GM12891 (cell line): ENCODE results near the gene ESYT1.

ENCODE experiments used
- POLR2A ChIP-seq: IDR thresholded peaks from 2 replicates; pipeline ENCODE4 v1.6.1; 2011; ENCODE audit warnings: low read depth, low read length, control low read depth
- POLR2AphosphoS5 ChIP-seq: IDR thresholded peaks from 2 replicates; pipeline ENCODE4 v1.6.1; 2011; ENCODE audit warnings: low read depth, low read length, control low read depth
- POU2F2 ChIP-seq: IDR thresholded peaks from 2 replicates; pipeline ENCODE4 v1.6.1; 2011; ENCODE audit warnings: low read depth, mild to moderate bottlenecking, control low read depth, low read length, moderate library complexity
- TAF1 ChIP-seq: IDR thresholded peaks from 2 replicates; pipeline ENCODE4 v1.6.1; 2011; ENCODE audit warnings: low read depth, low read length, control low read depth

- TF ChIP-seq POU2F2 = no peak
- no peak for TF ChIP-seq POLR2A
- no peak for TF ChIP-seq POLR2AphosphoS5
- TF ChIP-seq TAF1 = no peak
Observed at GRCh38 chr12:56188131-56188777, 60.2 kb downstream of the ESYT1 start.
